BLaER1 treated with 17β-estradiol and CSF1 and Interleukin-3, amounts not matched to agents 10 nM and 100 nM (cell line): Measurements from ENCODE around the gene KIAA0319L.

Experiments
- H3K27ac ChIP-seq, 11 experiments: shearing (Covaris generic); formaldehyde crosslinking; 2 replicates each; pipeline ENCODE4 v1.8.1; 2022
- H3K27me3 ChIP-seq, 11 experiments: shearing (Covaris generic); formaldehyde crosslinking; 2 replicates each; pipeline ENCODE4 v1.8.1; 2022
- H3K36me3 ChIP-seq, 11 experiments: shearing (Covaris generic); formaldehyde crosslinking; 2 replicates each; pipeline ENCODE4 v1.8.1; 2022
- H3K4me1 ChIP-seq, 10 experiments: shearing (Covaris generic); formaldehyde crosslinking; 2 replicates each; pipeline ENCODE4 v1.8.1; 2022
- H3K4me2 ChIP-seq, 11 experiments: shearing (Covaris generic); formaldehyde crosslinking; 2 replicates each; pipeline ENCODE4 v1.8.1; 2022
- H3K4me3 ChIP-seq, 10 experiments: shearing (Covaris generic); formaldehyde crosslinking; 2 replicates each; pipeline ENCODE4 v1.8.1; 2022
- H3K9ac ChIP-seq, 11 experiments: shearing (Covaris generic); formaldehyde crosslinking; 2 replicates each; pipeline ENCODE4 v1.8.1; 2022
- H3K9me3 ChIP-seq, 11 experiments: shearing (Covaris generic); formaldehyde crosslinking; replicated peaks in 1 of 11; 2 replicates each; pipeline ENCODE4 v1.8.1; 2022
- H4K20me1 ChIP-seq, 11 experiments: shearing (Covaris generic); formaldehyde crosslinking; 2 replicates each; pipeline ENCODE4 v1.8.1; 2022
- Cebpa-rat ChIP-seq, 11 experiments: shearing (Covaris generic); IDR thresholded peaks; 2 replicates each; pipeline ENCODE4 v1.8.1; 2022

KIAA0319L gene

DNA sequence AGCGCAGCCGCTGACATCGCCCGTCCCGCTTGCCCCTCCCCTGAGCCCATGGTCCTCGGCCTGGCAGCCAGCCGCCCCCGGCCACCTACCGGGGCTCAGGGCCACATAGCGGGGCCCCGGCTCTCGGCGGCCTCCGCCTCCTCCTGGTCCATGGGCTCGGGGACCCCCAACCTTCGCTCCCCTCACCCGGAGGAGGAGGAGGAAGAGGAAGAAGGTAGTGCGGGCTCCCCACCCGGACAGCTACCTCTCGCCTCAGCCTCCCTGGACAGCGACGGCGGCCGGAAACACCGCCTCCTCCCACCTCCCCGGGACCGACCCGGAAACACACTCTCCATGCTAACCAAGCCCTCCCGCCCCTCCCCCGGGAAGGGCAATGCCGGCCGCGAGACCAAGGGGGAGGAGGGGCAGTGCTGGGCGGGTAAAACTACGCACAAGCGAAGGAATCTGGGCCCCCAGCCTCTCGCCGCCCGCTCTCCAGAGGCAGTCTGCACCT lies at the start of gene KIAA0319L:
KIAA0319L (minus strand) TSS at position 286 of the 493 bp plus-strand sequence. CDS start 2,912 bp downstream, outside the sequence.
- Histone ChIP-seq H3K4me2 (peak within 1 kb of the TSS; percentile 85 to 100 (median 96)), H3K27me3 (no peaks in the 10 kb centered on the region), H3K36me3 (peaks cover 22 to 49% (median 29%) of the 10 kb centered on the region in 11 experiments), H3K27ac (peak within 1 kb of the TSS; percentile 87 to 95 (median 92)), H4K20me1 (peaks cover 12 to 42% (median 30%) of the 10 kb centered on the region in 11 experiments; a peak in 18 of 22 replicates), H3K9ac (peak within 1 kb of the TSS; percentile 86 to 95 (median 91)), H3K4me1 (peaks cover 34 to 70% (median 56%) of the 10 kb centered on the region in 10 experiments), H3K4me3 (peak within 1 kb of the TSS; percentile 88 to 99 (median 96)), H3K9me3 (no peaks in the 10 kb centered on the region)
- no peak for TF ChIP-seq Cebpa-rat (IDR thresholded peaks at IDR 0.05)

DNA sequence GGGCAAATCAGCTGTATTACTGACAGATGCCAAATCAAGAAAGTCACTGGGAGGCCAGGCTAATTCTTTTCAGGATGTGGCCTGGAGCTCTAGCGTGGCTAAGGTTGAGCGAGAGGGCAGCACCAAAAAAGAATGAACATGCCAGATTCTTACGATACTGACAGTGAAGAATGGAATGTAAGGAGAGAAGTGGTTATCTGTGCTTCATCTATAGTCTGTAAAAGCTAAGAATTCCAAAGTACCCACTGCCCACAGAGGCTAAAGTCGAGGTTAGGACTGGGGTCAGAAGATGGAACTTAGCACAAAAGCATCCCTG lies 48.6 kb upstream of the KIAA0319L start:
- no peaks in the 10 kb centered on the region for H3K27me3 ChIP-seq
- H3K9me3 ChIP-seq = peaks cover 0 to 4% (median 0%) of the 10 kb centered on the region in 11 experiments; a peak in 2 of 22 replicates
- H3K4me3 ChIP-seq = no peak overlapping the region
- H3K36me3 ChIP-seq = peaks cover 98 to 100% (median 100%) of the 10 kb centered on the region in 11 experiments
- H3K4me1 ChIP-seq = no peaks in the 10 kb centered on the region
- peaks cover 17 to 81% (median 48%) of the 10 kb centered on the region in 11 experiments; a peak in 20 of 22 replicates for H4K20me1 ChIP-seq
- no peak overlapping the region for H3K9ac ChIP-seq
- H3K27ac ChIP-seq = no peak overlapping the region
- TF ChIP-seq Cebpa-rat (IDR thresholded peaks at IDR 0.05) = no peak
- H3K4me2 ChIP-seq = no peak overlapping the region

DNA sequence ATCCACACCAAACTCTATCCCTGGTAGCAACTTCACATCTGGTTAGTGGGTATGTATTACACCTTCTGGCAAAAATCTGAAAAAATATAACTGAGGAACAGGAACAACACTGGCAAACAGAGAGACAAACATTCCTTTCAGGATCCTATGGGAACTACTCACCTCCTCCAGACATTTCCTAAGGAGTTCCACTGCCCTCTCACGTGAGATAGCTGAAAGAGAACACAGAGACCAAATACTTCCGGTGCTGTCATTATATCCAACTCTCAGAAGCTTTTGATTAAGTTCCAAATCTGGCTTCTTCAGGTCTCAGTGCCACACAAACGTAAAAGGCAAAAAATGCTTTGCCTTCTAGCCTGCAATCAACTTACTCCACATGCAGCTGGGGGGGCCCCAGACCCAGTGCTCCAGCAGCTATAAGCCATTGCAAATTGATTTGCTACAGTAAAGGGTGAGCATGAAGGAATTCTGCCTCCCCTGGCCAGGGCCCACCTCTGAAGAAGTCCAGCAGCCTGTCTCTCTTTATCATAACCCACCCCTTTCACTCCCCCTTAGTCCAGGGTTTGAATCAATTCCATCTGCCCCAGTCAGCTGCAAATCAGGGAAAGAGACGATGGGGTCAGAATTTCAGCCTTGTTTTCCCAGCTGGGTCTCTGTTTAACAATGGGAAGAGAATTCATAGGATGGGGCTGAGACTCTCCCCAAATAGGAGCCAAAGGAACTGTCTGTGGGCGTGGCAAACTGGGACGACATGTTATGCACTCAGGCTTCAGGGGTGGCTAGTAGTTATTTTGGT lies 48.1 kb upstream of the KIAA0319L start:
- Histone ChIP-seq H3K4me3 (no peak overlapping the region), H3K4me1 (no peaks in the 10 kb centered on the region), H3K27me3 (no peaks in the 10 kb centered on the region), H4K20me1 (peaks cover 15 to 80% (median 43%) of the 10 kb centered on the region in 11 experiments; a peak in 20 of 22 replicates), H3K36me3 (peaks cover 98 to 100% (median 100%) of the 10 kb centered on the region in 11 experiments), H3K9me3 (peaks cover 0 to 4% (median 0%) of the 10 kb centered on the region in 11 experiments; a peak in 2 of 22 replicates), H3K27ac (no peak overlapping the region), H3K4me2 (no peak overlapping the region), H3K9ac (no peak overlapping the region)
- no peak for TF ChIP-seq Cebpa-rat (IDR thresholded peaks at IDR 0.05)

DNA sequence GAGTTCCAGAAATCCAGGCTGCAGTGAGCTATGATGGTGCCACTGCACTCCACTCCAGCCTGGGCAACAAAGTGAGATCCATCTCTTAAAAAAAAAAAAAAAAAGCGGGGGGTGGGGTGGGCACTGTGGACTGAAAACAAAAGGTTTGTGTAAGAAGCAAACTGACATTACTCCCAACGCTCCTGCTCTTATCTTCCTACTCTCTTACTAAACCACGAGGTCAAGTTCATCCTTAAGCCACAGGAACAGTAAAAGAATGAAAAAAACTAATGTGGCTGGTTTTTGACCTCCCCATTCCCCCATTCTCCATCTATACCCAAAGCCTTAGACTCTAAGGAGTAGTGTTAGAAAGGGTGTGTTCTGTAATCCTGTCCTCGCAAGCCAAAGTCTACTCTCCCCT lies 46.7 kb upstream of the KIAA0319L start:
- Histone ChIP-seq H3K36me3 (peaks cover 99 to 100% (median 100%) of the 10 kb centered on the region in 11 experiments), H3K27ac (no peak overlapping the region)

DNA sequence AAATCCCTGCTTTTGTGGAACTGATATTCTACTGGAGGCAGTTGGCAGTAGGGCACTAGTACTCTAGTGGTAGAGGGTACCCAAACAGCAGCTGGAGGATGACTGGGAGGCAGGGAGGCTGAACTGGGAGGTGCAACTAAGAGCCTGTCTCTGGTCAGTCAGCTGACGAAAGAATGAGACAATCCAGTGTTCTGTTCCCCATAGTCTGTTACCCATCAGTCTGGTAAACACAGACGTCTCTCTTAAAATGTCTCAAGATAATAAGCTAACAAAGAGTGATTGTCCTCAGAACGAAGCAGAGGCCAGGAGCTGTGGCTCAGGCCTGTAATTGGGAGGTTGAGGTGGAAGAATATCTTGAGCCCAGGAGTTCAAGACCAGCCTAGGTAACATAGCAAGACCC lies 46.3 kb upstream of the KIAA0319L start:
- no peaks in the 10 kb centered on the region for H3K27me3 ChIP-seq
- H3K4me3 ChIP-seq = no peak overlapping the region
- no peak overlapping the region for H3K9ac ChIP-seq
- peaks cover 10 to 62% (median 30%) of the 10 kb centered on the region in 11 experiments; a peak in 20 of 22 replicates for H4K20me1 ChIP-seq
- no peak overlapping the region for H3K4me2 ChIP-seq
- H3K4me1 ChIP-seq = no peaks in the 10 kb centered on the region
- peaks cover 95 to 100% (median 98%) of the 10 kb centered on the region in 11 experiments for H3K36me3 ChIP-seq
- peaks cover 0 to 4% (median 0%) of the 10 kb centered on the region in 11 experiments; a peak in 2 of 22 replicates for H3K9me3 ChIP-seq
- TF ChIP-seq Cebpa-rat (IDR thresholded peaks at IDR 0.05) = no peak
- H3K27ac ChIP-seq = no peak overlapping the region

More for the DNA sequence above, 46.7 kb upstream of the KIAA0319L start:
- no peak for TF ChIP-seq Cebpa-rat (IDR thresholded peaks at IDR 0.05)
- no peaks in the 10 kb centered on the region for H3K4me1 ChIP-seq
- H3K27me3 ChIP-seq = no peaks in the 10 kb centered on the region
- H3K4me2 ChIP-seq = no peak overlapping the region
- H3K4me3 ChIP-seq = no peak overlapping the region
- peaks cover 0 to 4% (median 0%) of the 10 kb centered on the region in 11 experiments; a peak in 2 of 22 replicates for H3K9me3 ChIP-seq
- H4K20me1 ChIP-seq = peaks cover 10 to 67% (median 31%) of the 10 kb centered on the region in 11 experiments; a peak in 20 of 22 replicates
- H3K9ac ChIP-seq = no peak overlapping the region

DNA sequence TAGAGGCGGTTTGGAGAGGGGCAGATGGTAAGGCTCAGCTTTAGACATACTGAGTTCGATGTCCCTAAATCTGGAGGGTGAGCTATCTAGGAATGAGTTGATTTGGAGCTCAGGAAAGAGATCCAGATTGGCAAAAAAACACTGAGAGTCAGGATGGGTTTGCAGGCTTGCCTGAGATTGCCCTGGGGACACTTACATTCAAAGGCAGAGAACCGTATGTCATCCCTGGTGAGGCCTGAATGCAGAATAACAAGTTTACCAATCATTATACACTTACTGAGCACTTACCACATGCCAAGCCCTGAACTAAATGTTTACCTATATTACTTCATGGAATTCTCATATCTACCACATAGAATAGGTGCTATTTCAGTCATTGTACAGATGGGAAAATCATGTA lies 43.4 kb upstream of the KIAA0319L start:
- TF ChIP-seq Cebpa-rat (IDR thresholded peaks at IDR 0.05) = no peak
- no peaks in the 10 kb centered on the region for H3K4me1 ChIP-seq
- no peaks in the 10 kb centered on the region for H3K27me3 ChIP-seq
- H3K4me3 ChIP-seq = no peak overlapping the region
- H3K36me3 ChIP-seq = peaks cover 67 to 99% (median 89%) of the 10 kb centered on the region in 11 experiments
- no peaks in the 10 kb centered on the region for H3K9me3 ChIP-seq
- no peak overlapping the region for H3K4me2 ChIP-seq
- H4K20me1 ChIP-seq = peaks cover 4 to 34% (median 12%) of the 10 kb centered on the region in 11 experiments; a peak in 19 of 22 replicates
- H3K27ac ChIP-seq = no peak overlapping the region
- H3K9ac ChIP-seq = no peak overlapping the region

DNA sequence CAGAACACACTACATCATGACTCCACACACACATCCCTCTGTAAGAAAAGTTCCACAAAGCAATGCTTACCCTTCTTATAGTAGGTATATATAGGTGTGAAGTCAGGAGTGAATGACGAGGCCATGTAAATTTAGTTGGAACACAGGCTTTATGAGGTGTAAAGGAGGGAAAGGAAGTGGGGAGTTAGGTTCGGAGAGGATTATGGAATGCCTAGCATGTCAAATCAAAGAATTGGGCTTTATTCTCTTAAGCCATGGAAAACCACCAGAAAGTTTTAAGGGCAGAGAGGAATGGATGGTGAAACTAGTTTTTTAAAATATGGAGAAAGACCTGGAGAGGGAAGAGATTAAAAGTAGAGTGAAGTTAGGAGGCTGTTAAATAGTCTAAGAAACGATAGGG lies 42.2 kb upstream of the KIAA0319L start:
- no peaks in the 10 kb centered on the region for H3K27me3 ChIP-seq
- H3K4me2 ChIP-seq = no peak overlapping the region
- TF ChIP-seq Cebpa-rat (IDR thresholded peaks at IDR 0.05) = no peak
- no peaks in the 10 kb centered on the region for H3K9me3 ChIP-seq
- peaks cover 55 to 94% (median 83%) of the 10 kb centered on the region in 11 experiments for H3K36me3 ChIP-seq
- H3K9ac ChIP-seq = no peak overlapping the region
- H3K4me3 ChIP-seq = no peak overlapping the region
- H3K27ac ChIP-seq = no peak overlapping the region
- no peaks in the 10 kb centered on the region for H3K4me1 ChIP-seq
- peaks cover 0 to 22% (median 5%) of the 10 kb centered on the region in 11 experiments; a peak in 10 of 22 replicates for H4K20me1 ChIP-seq

DNA sequence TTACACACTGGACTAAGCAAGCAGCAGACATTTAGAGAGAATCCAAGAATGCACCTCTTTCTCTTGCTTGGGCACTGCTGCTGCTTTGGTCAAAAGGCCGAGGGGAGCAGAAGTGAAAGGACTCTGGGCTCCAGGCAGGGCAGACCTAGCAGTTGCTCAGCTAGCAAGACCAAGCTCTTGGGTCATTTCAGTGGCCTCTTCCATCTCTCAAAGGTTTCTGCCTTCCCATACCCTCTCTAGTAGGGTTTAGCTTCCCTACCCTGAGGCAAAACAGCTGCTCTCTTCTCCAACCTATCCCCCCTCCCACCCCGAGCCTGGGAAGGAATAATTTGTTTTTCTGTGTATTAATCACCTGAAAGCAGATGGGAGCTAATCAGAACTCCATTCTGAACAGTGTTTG lies 41.7 kb upstream of the KIAA0319L start:
- no peak for TF ChIP-seq Cebpa-rat (IDR thresholded peaks at IDR 0.05)
- no peaks in the 10 kb centered on the region for H3K9me3 ChIP-seq

DNA sequence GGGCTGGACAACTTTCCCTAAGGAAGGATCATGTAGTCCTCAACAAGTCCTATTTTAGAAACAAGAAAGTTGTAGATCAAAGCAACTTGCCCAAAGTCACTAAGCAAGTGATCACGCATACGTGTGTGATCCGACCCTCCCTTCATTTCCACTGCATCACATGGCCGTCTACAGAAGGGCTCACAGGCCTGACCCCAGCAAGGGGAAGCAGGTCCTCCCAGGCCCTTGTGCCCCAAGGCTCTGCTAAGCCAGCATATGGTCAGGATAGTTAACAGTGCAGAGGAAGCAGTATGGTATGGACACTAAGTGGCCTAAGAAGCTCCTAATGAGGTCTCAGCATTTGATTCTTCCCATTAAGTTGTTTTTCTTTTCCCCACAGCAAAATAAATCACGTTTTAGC lies 40.7 kb upstream of the KIAA0319L start:
- no peak overlapping the region for H3K4me2 ChIP-seq
- H3K27ac ChIP-seq = no peak overlapping the region
- peaks cover 0 to 13% (median 0%) of the 10 kb centered on the region in 11 experiments; a peak in 7 of 22 replicates for H4K20me1 ChIP-seq
- no peak for TF ChIP-seq Cebpa-rat (IDR thresholded peaks at IDR 0.05)
- H3K9ac ChIP-seq = no peak overlapping the region
- H3K4me3 ChIP-seq = no peak overlapping the region
- H3K27me3 ChIP-seq = no peaks in the 10 kb centered on the region
- peaks cover 40 to 83% (median 69%) of the 10 kb centered on the region in 11 experiments for H3K36me3 ChIP-seq
- no peaks in the 10 kb centered on the region for H3K9me3 ChIP-seq
- peaks cover 8 to 12% (median 10%) of the 10 kb centered on the region in 10 experiments for H3K4me1 ChIP-seq

More for the DNA sequence above, 41.7 kb upstream of the KIAA0319L start:
- Histone ChIP-seq H3K9ac (no peak overlapping the region), H3K4me2 (no peak overlapping the region), H3K27me3 (no peaks in the 10 kb centered on the region), H3K36me3 (peaks cover 50 to 94% (median 79%) of the 10 kb centered on the region in 11 experiments), H4K20me1 (peaks cover 0 to 17% (median under 1%) of the 10 kb centered on the region in 11 experiments; a peak in 8 of 22 replicates), H3K4me3 (no peak overlapping the region), H3K4me1 (peaks cover 0 to 1% (median 0%) of the 10 kb centered on the region in 10 experiments; a peak in 4 of 20 replicates), H3K27ac (no peak overlapping the region)
